ENCODE results near the gene BCL2.

GRCh38 chr18:63207835-63208234 is 111.7 kb downstream of the BCL2 start:
- no peak for TF ChIP-seq CTCF (conservative IDR thresholded peaks at IDR 0.05; ENCODE audit: low read length)
- TF ChIP-seq EZH2phosphoT487 (IDR thresholded peaks at IDR 0.05; ENCODE audit: borderline replicate concordance, low read depth, low read length) = no peak
